GM12872 (cell line): ENCODE measurements around the gene WDR49.

Experiments
- TF ChIP-seq, protein P1 (sequence below): IDR thresholded peaks from 3 replicates; pipeline ENCODE4 v1.5.1; 2011; ENCODE audit warnings: low read depth, mild to moderate bottlenecking, low read length, moderate library complexity; ENCODE audit not compliant: insufficient read depth

Gene WDR49

DNA sequence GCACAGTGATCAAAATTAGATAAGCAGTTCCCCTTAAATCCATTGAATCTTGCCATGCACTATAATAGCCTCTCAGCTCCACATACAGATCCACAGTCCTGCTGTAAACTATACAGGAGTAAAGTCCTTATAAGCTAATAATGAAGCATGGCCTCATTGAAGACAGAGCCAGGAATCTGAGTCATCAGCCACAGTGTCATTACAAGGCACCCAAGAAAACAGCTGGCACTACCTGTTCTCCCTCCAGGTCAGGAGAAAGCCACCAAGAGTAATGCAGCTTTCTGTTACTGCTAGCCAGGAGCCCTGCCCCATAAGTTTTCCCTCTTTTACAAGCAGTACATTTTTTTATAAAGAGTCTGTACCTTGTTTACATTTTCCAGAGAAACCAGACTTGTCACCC is 27.3 kb downstream of the WDR49 start:
- TF ChIP-seq, protein P1, sequence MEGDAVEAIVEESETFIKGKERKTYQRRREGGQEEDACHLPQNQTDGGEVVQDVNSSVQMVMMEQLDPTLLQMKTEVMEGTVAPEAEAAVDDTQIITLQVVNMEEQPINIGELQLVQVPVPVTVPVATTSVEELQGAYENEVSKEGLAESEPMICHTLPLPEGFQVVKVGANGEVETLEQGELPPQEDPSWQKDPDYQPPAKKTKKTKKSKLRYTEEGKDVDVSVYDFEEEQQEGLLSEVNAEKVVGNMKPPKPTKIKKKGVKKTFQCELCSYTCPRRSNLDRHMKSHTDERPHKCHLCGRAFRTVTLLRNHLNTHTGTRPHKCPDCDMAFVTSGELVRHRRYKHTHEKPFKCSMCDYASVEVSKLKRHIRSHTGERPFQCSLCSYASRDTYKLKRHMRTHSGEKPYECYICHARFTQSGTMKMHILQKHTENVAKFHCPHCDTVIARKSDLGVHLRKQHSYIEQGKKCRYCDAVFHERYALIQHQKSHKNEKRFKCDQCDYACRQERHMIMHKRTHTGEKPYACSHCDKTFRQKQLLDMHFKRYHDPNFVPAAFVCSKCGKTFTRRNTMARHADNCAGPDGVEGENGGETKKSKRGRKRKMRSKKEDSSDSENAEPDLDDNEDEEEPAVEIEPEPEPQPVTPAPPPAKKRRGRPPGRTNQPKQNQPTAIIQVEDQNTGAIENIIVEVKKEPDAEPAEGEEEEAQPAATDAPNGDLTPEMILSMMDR, result no peak

GRCh38 chr3:167615030-167615429 is 38.7 kb downstream of the WDR49 start:
- TF ChIP-seq, protein P1, result no peak

DNA sequence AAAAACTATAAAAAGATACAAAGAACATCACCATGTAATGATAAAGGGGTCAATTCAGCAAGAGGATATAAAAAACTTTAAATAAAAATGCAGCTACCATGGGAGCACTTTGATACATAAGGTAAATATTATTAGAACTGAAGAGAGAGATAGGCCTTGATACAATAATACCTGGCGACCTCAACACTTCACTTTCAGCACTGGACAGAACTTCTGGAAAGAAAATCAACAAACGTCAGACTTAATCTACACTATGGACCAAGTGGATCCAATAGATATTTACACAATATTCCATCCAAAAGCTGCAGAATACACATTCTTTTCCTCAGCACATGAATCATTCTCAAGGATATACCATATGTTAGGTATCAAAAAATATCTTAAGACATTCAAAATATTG is 42.0 kb downstream of the WDR49 start:
- TF ChIP-seq, protein P1, result no peak

DNA sequence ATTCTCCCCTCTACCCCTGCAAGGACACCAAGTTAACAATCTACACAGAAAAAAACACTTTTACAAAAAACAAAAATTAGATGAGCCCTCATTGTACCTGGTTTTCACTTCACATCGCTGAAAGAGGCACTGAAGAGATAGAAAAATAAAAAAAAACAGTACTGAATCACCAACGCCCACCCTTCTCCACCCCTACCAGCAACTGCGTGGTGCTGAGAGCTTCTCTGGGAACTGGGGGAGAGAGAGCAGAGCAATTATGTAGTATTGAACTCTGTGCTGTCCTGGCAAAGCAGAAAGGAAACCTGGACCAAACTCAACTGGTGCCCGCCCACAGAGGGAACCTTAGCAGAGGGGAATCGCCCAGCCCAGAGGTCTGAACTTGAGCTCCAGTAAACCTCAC is 44.6 kb downstream of the WDR49 start:
- TF ChIP-seq, protein P1, result no peak

DNA sequence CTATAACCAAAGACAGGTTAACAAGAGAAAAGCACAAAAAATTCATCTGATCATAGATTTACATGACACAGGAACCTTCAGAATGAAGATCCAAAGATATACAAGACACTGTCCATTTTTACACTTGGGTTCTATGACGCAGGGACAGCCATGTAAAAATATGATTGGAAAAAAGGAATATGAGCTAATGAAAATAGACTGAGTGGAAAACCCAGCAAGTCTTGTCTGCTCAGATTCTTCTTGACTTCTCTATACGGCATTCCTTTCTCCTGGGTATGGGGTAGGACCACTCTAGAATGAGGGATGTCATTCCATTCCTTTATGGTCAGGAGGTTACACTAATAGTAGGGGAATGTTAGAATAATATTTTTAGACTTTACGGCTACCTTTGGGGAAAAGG is 46.9 kb downstream of the WDR49 start:
- TF ChIP-seq, protein P1, result no peak

DNA sequence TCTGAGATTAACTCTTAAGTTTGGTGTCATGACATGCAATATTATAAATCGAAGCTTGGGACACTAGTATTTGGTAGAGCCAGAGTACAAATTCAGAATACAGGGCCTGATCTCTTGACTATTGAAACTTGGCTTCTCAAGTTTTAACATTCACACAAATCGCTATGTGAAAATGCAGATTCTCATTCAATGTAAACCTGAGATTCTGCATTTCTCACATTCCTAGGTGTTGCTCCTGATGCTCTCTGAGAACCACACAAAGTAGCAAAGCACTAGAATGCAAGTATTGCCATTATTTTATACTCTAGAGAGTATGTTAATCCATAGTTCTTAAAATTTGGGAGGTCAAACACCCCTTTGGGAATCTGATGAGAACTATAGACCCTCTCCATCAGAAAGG is 47.9 kb downstream of the WDR49 start:
- TF ChIP-seq, protein P1, result no peak

DNA sequence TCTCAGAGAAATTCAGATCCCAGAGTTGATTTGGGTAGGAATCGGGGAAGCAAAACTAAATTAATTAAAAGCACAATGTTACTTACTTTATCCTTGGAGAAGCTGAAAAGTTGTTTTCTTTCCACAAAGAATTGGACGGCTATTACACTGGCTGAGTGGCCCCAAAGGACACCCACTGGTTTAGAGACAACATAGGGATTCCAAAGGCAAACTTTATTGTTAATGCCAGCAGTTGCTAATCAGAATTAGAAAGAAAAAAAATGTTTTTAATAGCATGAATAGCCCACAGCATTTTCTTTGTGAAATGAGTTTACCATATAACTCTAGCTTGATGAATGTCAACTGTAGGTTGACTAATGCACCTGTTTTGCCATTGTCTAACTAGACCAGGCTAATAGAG is 51.7 kb downstream of the WDR49 start:
- TF ChIP-seq, protein P1, result no peak

GRCh38 chr3:167587651-167588050 is 66.1 kb downstream of the WDR49 start:
- TF ChIP-seq, protein P1, result no peak
